ENCODE results near the gene CHMP6.

- TF ChIP-seq CTCF (IDR thresholded peaks at IDR 0.05 in 2 of 3, conservative IDR thresholded peaks at IDR 0.05 in 1 of 3; ENCODE audit: borderline replicate concordance in 1 of 3, insufficient read depth in 1 of 3, low read depth in 2 of 3, low read length in 2 of 3) (no peak), EZH2 (IDR thresholded peaks at IDR 0.05) (no peak), POLR2A (IDR thresholded peaks at IDR 0.05; ENCODE audit: borderline replicate concordance, extremely low read depth, insufficient read depth, insufficient read length) (no peak), POLR2AphosphoS5 (IDR thresholded peaks at IDR 0.05; ENCODE audit: low read depth, low read length) (no peak; the same call in 1 of the 2 replicates), TCF7L2 (IDR thresholded peaks at IDR 0.05; ENCODE audit: borderline replicate concordance, extremely low read depth, insufficient read depth, insufficient read length) (no peak), YY1 (IDR thresholded peaks at IDR 0.05; ENCODE audit: extremely low read depth, insufficient replicate concordance, low read depth, low read length) (no peak)
These were observed 36.8 kb downstream of the CHMP6 start for GRCh38 chr17:81028506-81028858.
